HTR-8/SVneo (cell line): ENCODE measurements around the gene CAPS.

Experiments
- DNase-seq: peaks from one replicate; pipeline ENCODE4 v3.0.0; 2011; ENCODE audit warnings: low spot score, mixed read lengths; ENCODE audit not compliant: insufficient read length
- FAIRE-seq: peaks from 2 replicates; lab custom pipeline; 2011; peaks lifted over from hg19 to GRCh38; lab: Jason Lieb, UNC

CAPS gene

DNA sequence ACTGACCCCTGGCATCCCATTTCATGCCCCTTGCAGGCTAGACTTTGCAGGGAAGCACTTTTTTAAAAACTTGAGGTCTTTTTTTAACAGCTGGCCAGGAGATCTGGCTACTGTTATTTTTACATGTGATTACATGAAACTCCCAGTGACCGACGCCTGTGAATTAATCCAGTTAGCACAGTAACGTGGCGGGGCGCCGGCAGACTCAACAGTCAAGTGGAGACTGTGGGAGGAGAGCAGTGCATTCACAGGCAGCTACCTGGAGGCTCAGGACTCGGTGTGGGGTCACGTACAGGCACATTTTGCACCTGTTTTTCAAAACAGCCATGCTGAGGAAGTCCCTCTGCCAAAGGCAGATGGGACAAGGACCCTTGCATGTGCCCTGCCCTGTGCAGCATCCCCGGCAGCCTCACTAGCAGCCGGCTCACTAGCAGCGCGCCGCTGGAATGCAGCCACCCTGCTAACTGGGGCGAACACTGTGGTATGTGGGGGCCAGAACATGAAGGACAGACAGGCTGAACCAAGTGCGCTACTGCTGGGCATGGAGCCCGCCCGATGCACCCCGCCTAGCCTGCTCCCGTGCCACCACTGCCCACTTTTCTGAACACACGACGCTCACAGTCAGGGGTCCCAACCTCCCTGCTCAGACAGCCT is 18.7 kb downstream of the CAPS start:
- no peak for FAIRE-seq
- no peak for DNase-seq

DNA sequence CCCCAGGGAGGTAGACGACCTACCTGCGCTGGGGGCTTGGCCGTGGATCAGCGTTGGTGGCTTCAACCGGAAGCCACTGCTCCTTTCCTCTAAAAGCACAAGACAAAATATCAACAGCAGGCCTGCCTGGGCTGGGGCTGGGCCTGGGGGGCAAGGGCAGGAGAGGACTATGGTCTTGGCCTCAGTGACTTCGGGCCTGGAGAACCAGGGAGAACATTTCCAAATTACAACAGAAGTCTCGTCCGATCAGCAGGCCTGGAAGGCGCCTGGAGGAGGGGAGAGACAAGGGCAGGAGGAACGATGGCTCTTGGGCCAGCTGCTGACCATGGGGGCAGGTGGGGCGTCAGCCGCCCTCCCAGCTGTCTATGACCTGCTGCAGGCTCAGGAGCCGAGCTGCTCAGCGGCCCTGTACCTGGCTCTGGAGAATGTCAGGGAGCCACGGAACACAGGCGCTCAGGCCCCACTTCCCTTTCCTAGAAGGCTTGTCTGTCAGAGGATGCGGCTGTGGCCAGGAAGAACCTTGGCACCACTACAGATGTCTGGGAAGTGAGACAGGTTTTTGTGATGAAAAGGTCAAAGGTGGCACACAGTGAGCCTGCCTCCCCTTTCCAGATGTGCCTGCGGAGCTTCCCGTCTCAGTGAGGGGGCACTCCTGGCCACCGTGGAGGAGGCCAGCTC is 19.5 kb downstream of the CAPS start:
- no peak for DNase-seq
- no peak for FAIRE-seq

DNA sequence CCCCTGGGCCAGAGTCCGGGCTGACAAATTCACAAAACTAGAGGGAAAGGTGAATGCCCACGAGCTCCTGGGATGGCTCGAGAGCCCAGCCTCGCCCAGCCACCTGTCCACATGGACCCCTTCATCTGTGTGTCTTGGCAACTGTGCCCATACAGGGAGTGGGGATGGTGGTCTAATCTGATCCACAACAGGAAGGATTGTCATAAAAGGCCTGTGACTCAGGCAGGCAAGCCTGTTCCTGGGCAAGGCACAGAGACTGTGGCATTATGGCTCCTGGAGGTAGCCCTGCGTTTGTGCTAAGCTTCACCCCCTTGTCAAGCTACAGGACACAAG is 20.0 kb downstream of the CAPS start:
- FAIRE-seq: no peak
- DNase-seq: no peak

DNA sequence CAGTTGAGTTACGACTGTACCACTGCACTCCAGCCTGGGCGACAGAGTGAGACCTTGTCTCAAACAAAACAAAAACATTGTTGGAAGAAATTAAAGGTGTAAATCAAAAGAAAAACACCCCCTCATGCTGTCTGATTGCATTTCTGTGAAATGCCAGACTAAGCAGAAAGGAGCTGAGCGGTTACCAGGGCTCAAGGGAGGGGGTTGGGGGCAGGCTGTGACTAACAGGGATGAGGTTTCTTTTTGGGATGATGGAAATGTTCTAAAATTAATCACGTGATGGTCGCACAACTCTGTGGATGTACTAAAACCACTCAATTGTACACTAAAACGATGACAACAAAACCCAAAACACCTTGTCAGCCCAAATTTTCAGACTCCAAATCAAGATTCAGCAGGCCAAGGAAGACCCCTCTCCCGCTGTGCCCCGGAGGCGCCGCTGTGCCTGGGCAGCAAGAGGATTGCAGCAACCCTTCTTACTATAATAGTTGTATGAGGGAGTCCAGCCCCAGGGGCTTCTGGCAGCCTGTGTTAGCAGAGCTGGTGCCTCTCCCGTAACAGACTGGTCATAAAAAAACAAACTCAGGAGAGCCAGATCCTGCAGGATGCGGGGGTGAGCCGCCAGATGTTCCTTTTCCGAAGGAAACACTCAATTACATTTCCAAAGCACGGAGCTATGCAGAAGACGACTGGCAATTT is 20.9 kb downstream of the CAPS start:
- DNase-seq: no peak
- no peak for FAIRE-seq

DNA sequence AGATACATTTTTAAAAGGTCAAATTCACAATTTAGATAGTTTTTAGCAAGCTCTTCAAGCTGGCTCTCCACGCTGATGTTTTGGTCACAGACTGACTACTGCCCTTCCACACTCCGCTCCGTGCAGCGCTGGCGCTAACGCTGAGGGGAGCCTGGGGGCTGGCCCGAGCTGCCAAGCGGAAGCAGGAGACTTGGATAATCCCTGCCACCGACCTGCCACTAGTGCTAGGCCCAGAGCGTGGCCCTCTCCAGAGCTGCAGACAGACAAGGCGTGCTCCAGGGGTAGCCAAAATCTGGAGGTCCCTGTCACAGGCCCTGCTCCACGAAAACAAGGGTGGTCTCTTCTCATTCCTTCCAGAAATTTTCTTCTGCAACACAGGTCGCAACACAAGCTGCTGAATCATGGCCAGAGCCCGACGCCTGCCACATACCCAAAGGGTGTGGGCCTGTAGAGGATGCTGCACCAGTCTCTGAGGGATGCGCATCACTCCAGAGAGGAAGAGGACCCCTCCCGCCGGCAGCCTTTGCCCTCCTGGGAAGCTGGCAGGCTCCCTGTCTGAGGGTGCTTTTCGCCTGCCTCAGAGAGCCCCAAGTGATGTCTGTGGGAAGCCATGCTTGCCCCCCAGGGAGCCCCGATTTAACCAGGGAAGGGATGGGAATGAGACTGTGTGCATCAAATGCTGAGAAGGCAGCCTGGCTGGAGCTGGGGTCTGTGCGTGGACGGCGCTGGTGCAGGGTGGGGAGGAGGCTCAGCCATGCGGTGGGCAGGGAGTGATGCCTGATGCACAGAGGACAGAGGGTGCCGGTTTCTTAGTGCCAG is 21.6 kb downstream of the CAPS start:
- FAIRE-seq: no peak
- no peak for DNase-seq

DNA sequence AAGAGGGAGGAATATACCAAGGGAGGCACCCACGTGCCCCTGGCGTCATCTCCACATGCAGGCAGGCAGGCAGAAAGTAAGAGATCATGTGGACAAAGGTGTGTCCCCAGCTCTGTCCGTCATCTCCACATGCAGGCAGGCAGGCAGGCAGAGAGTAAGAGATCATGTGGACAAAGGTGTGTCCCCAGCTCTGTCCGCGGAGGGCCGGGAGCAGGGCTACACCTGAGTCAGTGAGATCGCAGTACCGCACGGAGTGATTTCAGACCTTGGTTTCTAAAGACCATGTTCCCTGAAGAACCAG is 22.2 kb downstream of the CAPS start:
- DNase-seq: no peak
- no peak for FAIRE-seq

DNA sequence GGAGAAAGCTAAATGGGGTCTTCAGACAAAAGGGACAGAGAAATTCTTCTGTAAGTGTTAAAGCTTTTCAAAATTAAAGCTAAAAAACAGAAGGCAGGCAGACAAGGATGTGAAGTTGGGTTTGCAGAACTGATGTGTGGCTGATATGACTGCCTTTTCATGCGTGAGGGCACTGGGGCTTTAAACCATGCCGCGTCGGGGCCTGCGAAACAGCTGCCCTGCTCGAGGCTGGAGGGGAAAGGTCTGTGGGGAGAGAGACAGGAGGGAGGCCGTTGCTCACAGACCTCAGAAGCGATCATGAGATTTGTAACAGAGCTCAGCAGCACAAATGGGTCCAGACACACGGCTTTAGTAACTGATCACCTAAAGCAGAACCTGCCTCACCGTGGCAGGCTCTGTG is 23.5 kb downstream of the CAPS start:
- DNase-seq: no peak
- FAIRE-seq: no peak

DNA sequence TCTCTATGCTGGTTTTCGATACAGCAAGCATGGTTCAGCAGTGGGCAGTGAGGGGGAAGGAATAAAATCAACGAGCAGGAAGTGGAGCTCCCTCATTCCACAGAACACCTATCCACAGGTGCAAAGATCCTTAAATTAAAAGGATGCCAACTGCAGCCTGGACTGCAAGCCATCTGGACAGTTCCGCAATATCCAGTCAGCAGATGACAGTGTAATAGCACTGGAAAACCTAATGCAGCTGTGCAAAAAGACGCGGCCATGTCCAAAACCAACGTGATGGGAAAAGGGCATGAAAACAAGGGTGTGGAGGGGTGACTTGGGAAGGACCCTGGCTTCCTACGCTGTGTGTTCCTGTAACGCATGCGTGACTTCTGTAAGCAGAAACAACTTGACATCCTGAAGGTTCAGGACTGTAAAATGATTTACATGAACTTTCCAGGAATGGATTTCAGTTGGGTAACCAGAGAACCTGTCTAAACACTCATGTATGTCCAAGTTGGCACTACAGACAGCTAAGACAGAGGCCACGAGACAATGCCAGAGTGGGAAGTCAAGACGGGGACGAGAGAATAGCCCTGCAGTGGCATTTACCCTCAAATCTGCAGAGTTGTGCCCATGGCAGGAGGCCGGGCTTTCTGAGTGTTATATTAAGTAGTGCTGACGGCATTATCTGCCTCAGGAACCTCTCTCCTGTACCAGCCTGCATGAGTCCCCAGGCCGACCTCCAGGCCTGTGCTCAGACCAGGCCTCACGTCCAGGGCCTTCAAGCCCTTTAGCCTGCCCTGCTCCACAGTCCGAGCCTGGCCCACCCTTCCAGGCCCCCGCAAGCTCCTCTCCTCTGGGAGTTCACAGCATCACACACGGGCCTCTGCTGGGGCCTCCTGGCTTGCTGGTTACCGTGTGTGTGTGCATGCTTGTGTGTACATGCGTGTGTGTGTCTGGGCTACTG is 26.5 kb downstream of the CAPS start:
- DNase-seq (no peak), FAIRE-seq (no peak)

DNA sequence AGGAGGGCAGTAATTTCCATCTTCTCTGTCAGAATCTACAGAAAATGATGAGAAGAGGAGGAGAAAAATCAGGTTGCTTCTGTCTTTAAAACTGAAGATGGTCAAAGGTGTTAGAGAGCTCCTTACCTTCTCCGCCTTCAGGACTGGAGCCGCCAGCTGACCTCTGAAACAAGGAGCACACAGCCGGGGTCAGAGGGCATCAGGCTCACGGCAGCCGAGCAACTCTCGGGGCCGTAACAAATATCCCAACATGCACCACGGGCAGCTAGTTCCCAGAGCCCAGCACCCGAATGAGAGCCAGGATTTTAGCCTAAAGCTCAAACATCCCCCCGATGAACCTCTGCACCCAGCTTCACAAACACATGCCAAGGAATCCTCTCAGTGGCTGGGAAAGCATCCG is 27.6 kb downstream of the CAPS start:
- FAIRE-seq (no peak), DNase-seq (no peak)

DNA sequence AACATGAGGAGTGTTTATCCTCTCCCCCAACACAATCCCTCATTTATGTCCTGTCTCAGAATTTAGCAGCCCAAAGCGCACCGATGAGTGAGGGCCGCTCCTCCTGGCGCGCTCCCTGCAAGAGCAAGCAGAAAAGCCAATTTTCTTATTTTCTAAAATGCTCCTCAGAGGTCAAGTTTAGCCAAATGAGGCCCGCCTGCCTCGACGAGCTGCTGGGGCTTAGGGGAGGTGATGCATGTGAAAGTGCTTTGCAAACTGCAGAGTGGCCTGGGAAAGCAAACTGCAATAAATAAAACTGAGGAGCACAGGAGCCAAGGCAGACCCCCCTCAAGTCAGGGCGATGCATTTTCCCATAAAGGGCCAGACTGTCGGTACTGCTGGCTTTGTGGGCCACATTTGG is 29.0 kb downstream of the CAPS start:
- FAIRE-seq: no peak

DNA sequence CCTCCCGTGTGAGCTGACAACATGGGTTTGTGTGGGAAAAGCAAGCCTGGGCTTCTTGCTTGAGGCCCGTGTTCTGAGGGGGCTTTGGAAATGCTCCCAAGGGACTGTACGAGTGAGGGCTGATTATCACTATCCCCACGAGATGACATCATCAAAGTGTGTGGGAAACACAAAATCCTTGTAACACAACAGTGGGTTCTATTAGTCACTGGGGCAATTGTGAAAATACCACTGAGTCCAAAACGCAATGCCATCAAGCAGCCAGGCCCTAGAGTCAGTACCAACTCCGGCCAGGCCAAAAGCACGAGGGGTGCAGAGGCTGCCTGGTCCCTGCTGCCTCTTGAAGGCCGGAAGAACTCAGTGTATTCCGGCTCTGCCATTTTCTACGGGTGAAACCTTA is 29.6 kb downstream of the CAPS start:
- FAIRE-seq (no peak), DNase-seq (no peak)

More for the DNA sequence above, 29.0 kb downstream of the CAPS start:
- no peak for DNase-seq

DNA sequence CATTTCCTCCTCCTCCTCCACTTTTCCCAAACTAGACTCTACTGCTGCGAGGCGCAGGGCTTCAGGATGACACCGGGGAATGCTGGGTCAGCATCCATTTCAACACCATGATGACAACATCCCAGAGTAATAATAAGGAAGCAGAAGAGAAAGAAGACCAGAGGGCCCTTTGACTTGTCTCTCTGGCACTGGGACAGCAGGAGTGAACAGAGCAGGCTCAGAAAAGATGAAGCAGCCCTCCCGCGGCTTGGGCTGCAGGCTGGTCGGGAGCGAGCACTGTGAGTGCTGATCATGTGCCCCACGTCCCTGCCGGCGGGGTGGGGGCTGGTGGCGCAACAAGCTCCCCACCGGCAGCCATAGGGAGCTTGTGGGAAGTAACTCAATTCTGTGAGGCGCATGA is 33.4 kb downstream of the CAPS start:
- DNase-seq: no peak

DNA sequence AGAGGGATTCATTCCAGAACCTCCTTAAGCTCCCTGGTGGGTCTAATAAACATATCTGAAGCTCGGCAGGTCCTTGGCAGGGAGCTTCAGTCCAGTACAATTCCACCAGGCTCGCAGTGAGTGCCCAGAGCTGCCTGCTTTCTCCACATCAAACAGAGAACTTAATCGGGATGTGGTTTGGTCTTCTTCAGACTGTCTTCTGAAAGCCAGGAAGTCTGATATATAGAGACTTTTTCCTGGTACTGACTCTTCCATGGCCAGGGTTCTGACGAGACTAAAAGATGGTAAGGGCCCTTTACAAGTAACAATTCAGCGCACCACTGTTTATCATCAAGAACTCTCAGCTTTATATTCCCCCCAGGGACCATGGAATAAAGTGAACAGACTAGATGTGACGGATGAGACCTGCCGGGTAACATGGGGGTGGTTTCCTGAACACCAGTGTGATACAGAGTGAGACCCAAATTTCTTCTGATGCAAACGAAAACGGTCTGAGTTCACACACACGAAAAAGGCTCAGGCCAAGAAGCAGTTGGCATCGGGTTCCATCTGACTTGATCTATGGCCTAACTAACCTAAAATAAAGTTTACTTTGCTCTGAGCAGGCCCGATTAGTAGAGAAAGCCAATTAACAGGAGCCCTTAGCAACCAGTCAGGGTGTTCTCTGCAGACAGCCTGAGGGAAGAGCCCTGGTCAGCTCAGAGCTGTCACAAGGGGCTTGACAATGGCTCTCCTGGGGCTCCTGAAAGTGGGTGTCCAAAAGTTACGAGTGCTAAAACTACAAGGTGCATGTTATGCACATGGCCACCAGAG is 34.9 kb downstream of the CAPS start:
- no peak for DNase-seq
- no peak for FAIRE-seq

More for the DNA sequence above, 33.4 kb downstream of the CAPS start:
- FAIRE-seq: no peak

DNA sequence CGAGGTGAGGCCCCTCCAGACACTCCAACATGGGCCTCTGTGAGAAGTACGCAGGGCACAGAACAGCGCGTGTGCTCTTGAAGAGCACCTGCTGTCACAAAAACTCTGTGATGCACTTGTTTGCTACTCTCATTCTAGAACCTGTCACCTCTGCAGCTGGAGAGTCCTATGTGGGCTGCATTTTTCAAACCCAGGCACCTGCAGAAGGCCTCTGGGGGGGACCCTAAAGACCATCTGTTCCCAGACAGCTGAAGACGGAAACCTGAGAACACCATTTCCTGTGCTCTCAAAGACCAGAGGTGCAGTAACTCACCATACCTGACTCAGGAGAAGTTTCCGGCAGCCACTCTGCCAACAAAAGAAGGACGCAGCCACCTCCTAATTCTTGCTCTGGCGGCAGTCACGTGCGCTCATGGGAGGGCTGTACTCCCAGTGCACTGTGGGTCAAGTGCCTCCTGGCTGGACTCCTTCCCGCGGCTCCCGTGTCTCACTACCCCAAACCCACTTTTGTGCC is 35.8 kb downstream of the CAPS start:
- FAIRE-seq (no peak), DNase-seq (no peak)

DNA sequence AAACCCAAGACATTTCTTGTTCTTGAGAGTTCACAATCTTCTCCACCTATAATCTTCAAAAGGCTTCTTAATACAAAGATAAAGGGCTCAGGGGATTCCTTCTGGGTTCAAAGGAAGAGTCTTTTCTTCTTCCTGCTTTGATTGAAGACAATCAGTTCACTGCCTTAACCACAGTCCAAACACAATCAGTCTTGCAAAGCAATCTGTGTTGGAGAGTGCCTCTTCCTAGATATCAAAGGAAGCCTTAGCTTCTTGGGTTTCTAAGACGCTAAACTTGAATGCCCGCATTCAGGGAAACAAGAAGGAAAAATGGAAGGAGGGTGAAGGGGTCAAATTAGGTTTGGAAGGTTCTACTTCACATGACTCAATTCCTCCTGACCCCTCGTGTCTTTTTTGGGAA is 36.7 kb downstream of the CAPS start:
- no peak for FAIRE-seq
- DNase-seq: no peak

DNA sequence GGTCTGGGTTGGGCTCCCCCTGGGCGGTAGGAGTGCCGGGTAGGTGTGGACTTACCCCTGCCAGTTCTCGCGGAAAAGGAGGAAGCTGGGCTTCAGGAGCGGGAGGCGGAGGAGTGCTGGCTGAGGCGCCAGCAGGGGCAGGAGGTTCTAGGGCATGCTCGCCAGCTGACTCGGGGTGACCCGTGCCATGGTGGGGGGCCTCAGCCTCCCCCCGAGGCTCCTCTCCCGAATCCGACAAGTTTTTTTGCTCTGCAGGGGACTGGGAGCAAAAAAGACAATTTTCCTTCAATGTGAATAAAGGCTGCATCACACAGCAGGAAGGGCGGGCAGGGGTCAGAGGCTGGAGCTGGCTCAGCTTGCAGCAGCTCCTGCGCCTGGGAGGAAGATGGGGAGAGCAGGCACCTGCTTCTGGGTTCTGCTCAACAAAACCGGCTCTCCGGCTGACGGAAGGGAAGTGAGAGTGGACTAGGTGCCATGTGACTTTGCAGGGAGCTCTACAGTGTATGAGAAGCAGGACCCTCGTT is 37.3 kb downstream of the CAPS start:
- no peak for DNase-seq
- no peak for FAIRE-seq

DNA sequence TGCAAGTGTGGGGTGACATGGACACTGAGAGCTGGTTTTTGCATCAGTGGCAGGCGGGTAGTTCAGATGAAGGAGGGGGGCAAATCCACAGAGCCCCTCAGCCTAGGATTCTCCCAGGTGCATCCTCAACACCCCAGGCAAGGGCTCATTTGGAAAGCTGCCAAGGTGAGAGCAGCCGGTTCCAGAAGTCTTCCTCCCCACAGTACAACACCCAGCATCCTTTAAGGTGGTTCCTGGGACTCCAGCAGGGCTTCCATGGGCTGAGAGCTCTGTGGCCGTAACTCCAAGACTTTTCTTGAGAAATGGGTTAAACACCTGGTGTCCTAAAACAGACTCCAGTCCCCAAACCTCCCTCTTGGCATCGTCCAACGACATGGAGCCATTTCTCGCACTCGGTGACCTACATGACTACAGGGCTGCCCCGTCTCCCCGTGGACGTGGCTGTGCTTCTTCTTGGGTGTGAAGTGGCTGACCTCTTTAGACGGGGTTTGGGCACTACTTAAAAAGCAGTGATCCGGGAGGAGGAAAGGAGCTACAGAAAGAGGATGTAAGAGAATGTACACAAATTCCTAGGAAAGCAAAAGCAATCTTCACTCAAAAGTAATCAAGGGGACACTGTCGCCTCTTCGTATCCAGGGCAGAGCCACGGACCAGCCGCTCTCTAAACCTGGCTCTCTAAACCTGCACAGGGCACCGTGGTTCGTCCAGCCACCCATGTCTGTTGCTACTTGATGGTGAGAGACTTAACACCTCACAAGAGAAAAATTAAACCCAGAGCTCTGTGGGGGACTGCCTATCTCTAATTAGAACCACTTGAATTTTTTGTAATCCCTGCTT is 38.4 kb downstream of the CAPS start:
- FAIRE-seq (no peak), DNase-seq (no peak)

DNA sequence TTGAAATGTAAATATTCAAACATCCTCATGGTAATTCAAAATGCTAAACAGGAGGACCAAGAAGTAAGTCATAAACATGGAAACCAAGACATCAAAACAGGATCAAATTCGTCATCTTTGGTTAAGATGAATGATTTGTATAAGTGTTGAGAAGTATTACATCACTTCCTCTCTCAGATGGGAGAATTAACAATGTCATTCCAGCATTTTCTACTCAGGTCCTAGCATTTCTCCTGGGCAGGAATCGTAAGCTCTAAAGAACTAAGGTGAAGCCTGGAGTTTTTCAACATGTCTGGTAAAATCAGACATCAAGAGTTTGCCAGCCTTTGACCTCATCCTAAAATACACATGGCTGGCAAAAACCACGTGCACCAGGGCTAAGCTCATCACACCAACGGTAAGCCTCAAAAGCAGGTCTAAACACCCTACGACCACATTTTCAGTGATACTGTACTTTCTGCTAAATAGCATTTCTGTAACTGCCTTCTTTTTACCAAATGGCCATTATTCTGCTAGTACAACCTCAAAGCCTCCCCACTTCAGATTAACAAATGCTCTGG is 39.1 kb downstream of the CAPS start:
- DNase-seq: no peak
- no peak for FAIRE-seq
